Stimulated activated naive CD8-positive, alpha-beta T cell treated with anti-CD3 and anti-CD28 coated beads, Interleukin-15, amount 100 ng/mL, for 72 hours (primary cell): Measurements from ENCODE around the gene FAM53A.

Experiments
- ATAC-seq: fragments of 150-1000 bp; cut with Tn5 transposase; 2 replicates; pipeline ENCODE4 v1.10.0; 2021; ENCODE audit warnings: mild to moderate bottlenecking, moderate library complexity
- DNase-seq, 2 donors: peaks; one replicate each; pipeline ENCODE4 v3.0.0; 2021 to 2022
- H3K27ac Mint-ChIP-seq, 2 donors: one replicate each; pipeline ENCODE4 v1.8.0; 2022; ENCODE audit warnings: mild to moderate bottlenecking in 2 of 2, mixed read lengths in 2 of 2, moderate library complexity in 2 of 2
- H3K27me3 Mint-ChIP-seq: one replicate; pipeline ENCODE4 v1.8.0; 2022; ENCODE audit warnings: mixed read lengths
- H3K4me1 Mint-ChIP-seq: one replicate; pipeline ENCODE4 v1.8.0; 2022; ENCODE audit warnings: mild to moderate bottlenecking, mixed read lengths
- H3K4me3 Mint-ChIP-seq, 2 donors: one replicate each; pipeline ENCODE4 v1.8.0; 2022; ENCODE audit warnings: mild to moderate bottlenecking in 2 of 2, mixed read lengths in 2 of 2, moderate library complexity in 1 of 2
- H3K9me3 Mint-ChIP-seq, 2 donors: one replicate each; pipeline ENCODE4 v1.8.0; 2022; ENCODE audit warnings: mixed read lengths in 2 of 2

Gene FAM53A

GRCh38 chr4:1660948-1661677 is 23.0 kb downstream of the FAM53A start:
- H3K27ac Mint-ChIP-seq: no peak overlapping the region
- no peaks in the 10 kb centered on the region for H3K4me1 Mint-ChIP-seq
- no peaks in the 10 kb centered on the region for H3K9me3 Mint-ChIP-seq
- no peak overlapping the region for H3K4me3 Mint-ChIP-seq
- no peaks in the 10 kb centered on the region for H3K27me3 Mint-ChIP-seq
- ATAC-seq: no peak
- no peak for DNase-seq

- no peak overlapping the region for H3K27ac Mint-ChIP-seq
- no peaks in the 10 kb centered on the region for H3K9me3 Mint-ChIP-seq
These were observed 24.7 kb downstream of the FAM53A start for GRCh38 chr4:1659104-1660043.

GRCh38 chr4:1658581-1658980 is 25.5 kb downstream of the FAM53A start:
- no peaks in the 10 kb centered on the region for H3K27me3 Mint-ChIP-seq
- H3K27ac Mint-ChIP-seq: no peak overlapping the region
- no peak overlapping the region for H3K4me3 Mint-ChIP-seq
- no peak for ATAC-seq
- DNase-seq: no peak
- H3K9me3 Mint-ChIP-seq: no peaks in the 10 kb centered on the region
- no peaks in the 10 kb centered on the region for H3K4me1 Mint-ChIP-seq

More at GRCh38 chr4:1659104-1660043, 24.7 kb downstream of the FAM53A start:
- Mint-ChIP-seq H3K4me1 (no peaks in the 10 kb centered on the region), H3K4me3 (no peak overlapping the region), H3K27me3 (no peaks in the 10 kb centered on the region)
- DNase-seq (no peak), ATAC-seq (no peak)

- Mint-ChIP-seq H3K4me3 (no peak overlapping the region), H3K9me3 (no peaks in the 10 kb centered on the region), H3K4me1 (no peaks in the 10 kb centered on the region), H3K27ac (no peak overlapping the region), H3K27me3 (no peaks in the 10 kb centered on the region)
- ATAC-seq (no peak), DNase-seq (no peak)
These were observed 26.0 kb downstream of the FAM53A start for GRCh38 chr4:1658146-1658545.

- Mint-ChIP-seq H3K27me3 (no peaks in the 10 kb centered on the region), H3K27ac (no peak overlapping the region)
- no peak for DNase-seq
These were observed 27.1 kb downstream of the FAM53A start for GRCh38 chr4:1656986-1657385.

GRCh38 chr4:1656132-1656531 is 28.0 kb downstream of the FAM53A start:
- Mint-ChIP-seq H3K27me3 (no peaks in the 10 kb centered on the region), H3K4me1 (no peaks in the 10 kb centered on the region)
- ATAC-seq: no peak

More at GRCh38 chr4:1656986-1657385, 27.1 kb downstream of the FAM53A start:
- Mint-ChIP-seq H3K9me3 (no peaks in the 10 kb centered on the region), H3K4me3 (no peak overlapping the region), H3K4me1 (no peaks in the 10 kb centered on the region)
- ATAC-seq: no peak

GRCh38 chr4:1655676-1656075 is 28.4 kb downstream of the FAM53A start:
- no peak overlapping the region for H3K4me3 Mint-ChIP-seq
- H3K4me1 Mint-ChIP-seq: no peaks in the 10 kb centered on the region
- no peak overlapping the region for H3K27ac Mint-ChIP-seq
- ATAC-seq (no peak), DNase-seq (no peak)
- H3K9me3 Mint-ChIP-seq: no peaks in the 10 kb centered on the region
- H3K27me3 Mint-ChIP-seq: no peaks in the 10 kb centered on the region

More at GRCh38 chr4:1656132-1656531, 28.0 kb downstream of the FAM53A start:
- no peaks in the 10 kb centered on the region for H3K9me3 Mint-ChIP-seq
- no peak overlapping the region for H3K27ac Mint-ChIP-seq
- H3K4me3 Mint-ChIP-seq: no peak overlapping the region
- no peak for DNase-seq

- DNase-seq (no peak), ATAC-seq (peak; percentile 35)
- no peak overlapping the region for H3K4me3 Mint-ChIP-seq
- H3K9me3 Mint-ChIP-seq: no peaks in the 10 kb centered on the region
- H3K27ac Mint-ChIP-seq: no peak overlapping the region
- no peaks in the 10 kb centered on the region for H3K4me1 Mint-ChIP-seq
- no peaks in the 10 kb centered on the region for H3K27me3 Mint-ChIP-seq
These were observed 29.0 kb downstream of the FAM53A start for GRCh38 chr4:1655081-1655480.

- no peaks in the 10 kb centered on the region for H3K4me1 Mint-ChIP-seq
- no peaks in the 10 kb centered on the region for H3K27me3 Mint-ChIP-seq
- ATAC-seq: no peak
- no peak overlapping the region for H3K4me3 Mint-ChIP-seq
- H3K9me3 Mint-ChIP-seq: no peaks in the 10 kb centered on the region
- no peak for DNase-seq
- no peak overlapping the region for H3K27ac Mint-ChIP-seq
These were observed 29.7 kb downstream of the FAM53A start for GRCh38 chr4:1654216-1654955.

- no peak for DNase-seq
- ATAC-seq: no peak
- Mint-ChIP-seq H3K27me3 (no peaks in the 10 kb centered on the region), H3K27ac (no peak overlapping the region), H3K4me1 (no peaks in the 10 kb centered on the region), H3K9me3 (no peaks in the 10 kb centered on the region), H3K4me3 (no peak overlapping the region)
These were observed 30.3 kb downstream of the FAM53A start for GRCh38 chr4:1653776-1654175.

GRCh38 chr4:1652088-1652487 is 32.0 kb downstream of the FAM53A start:
- no peak for ATAC-seq

GRCh38 chr4:1651609-1652008 is 32.5 kb downstream of the FAM53A start:
- no peaks in the 10 kb centered on the region for H3K9me3 Mint-ChIP-seq

More at GRCh38 chr4:1652088-1652487, 32.0 kb downstream of the FAM53A start:
- Mint-ChIP-seq H3K27me3 (no peaks in the 10 kb centered on the region), H3K9me3 (no peaks in the 10 kb centered on the region), H3K4me3 (no peak overlapping the region), H3K4me1 (peaks cover 10% of the 10 kb centered on the region), H3K27ac (no peak overlapping the region)
- no peak for DNase-seq

GRCh38 chr4:1648962-1649361 is 35.2 kb downstream of the FAM53A start:
- H3K4me3 Mint-ChIP-seq: no peak overlapping the region
- H3K27ac Mint-ChIP-seq: no peak overlapping the region
- H3K9me3 Mint-ChIP-seq: no peaks in the 10 kb centered on the region
- H3K4me1 Mint-ChIP-seq: peaks cover 10% of the 10 kb centered on the region
- ATAC-seq (no peak), DNase-seq (no peak)
- no peaks in the 10 kb centered on the region for H3K27me3 Mint-ChIP-seq

More at GRCh38 chr4:1651609-1652008, 32.5 kb downstream of the FAM53A start:
- H3K27me3 Mint-ChIP-seq: no peaks in the 10 kb centered on the region
- ATAC-seq: no peak
- H3K4me1 Mint-ChIP-seq: peaks cover 10% of the 10 kb centered on the region
- H3K4me3 Mint-ChIP-seq: no peak overlapping the region
- DNase-seq: no peak
- no peak overlapping the region for H3K27ac Mint-ChIP-seq

GRCh38 chr4:1647432-1647831 is 36.7 kb downstream of the FAM53A start:
- Mint-ChIP-seq H3K4me3 (no peak overlapping the region), H3K27me3 (no peaks in the 10 kb centered on the region), H3K9me3 (no peaks in the 10 kb centered on the region), H3K4me1 (peaks cover 10% of the 10 kb centered on the region), H3K27ac (peak overlapping the region in 1 of 2 donors; percentile 54)
- ATAC-seq (no peak), DNase-seq (no peak)

GRCh38 chr4:1646690-1647089 is 37.4 kb downstream of the FAM53A start:
- H3K4me3 Mint-ChIP-seq: no peak overlapping the region
- DNase-seq (no peak), ATAC-seq (no peak)
- no peaks in the 10 kb centered on the region for H3K27me3 Mint-ChIP-seq
- no peaks in the 10 kb centered on the region for H3K9me3 Mint-ChIP-seq
- H3K4me1 Mint-ChIP-seq: peaks cover 10% of the 10 kb centered on the region
- H3K27ac Mint-ChIP-seq: no peak overlapping the region
